ENCODE measurements around the gene PTGFRN.

PTGFRN gene

GRCh38 chr1:116982319-116983004 lies 72.7 kb downstream of the PTGFRN start:
- no peak for FAIRE-seq

GRCh38 chr1:116983112-116983511 lies 73.4 kb downstream of the PTGFRN start:
- FAIRE-seq: no peak

- no peak for FAIRE-seq
Measured at GRCh38 chr1:116983678-116984077, 74.0 kb downstream of the PTGFRN start.

- FAIRE-seq: no peak
Measured at GRCh38 chr1:116984406-116985160, 74.9 kb downstream of the PTGFRN start.

GRCh38 chr1:116986421-116987255 lies 76.9 kb downstream of the PTGFRN start:
- FAIRE-seq: no peak

GRCh38 chr1:116987256-116987555 lies 77.5 kb downstream of the PTGFRN start:
- FAIRE-seq: no peak

- no peak for FAIRE-seq
Measured at GRCh38 chr1:116988248-116988647, 78.5 kb downstream of the PTGFRN start.

GRCh38 chr1:116988908-116989307 lies 79.2 kb downstream of the PTGFRN start:
- no peak for FAIRE-seq

GRCh38 chr1:116989835-116990234 lies 80.1 kb downstream of the PTGFRN start:
- FAIRE-seq: no peak

GRCh38 chr1:116990612-116991151 lies 81.0 kb downstream of the PTGFRN start:
- no peak for FAIRE-seq

GRCh38 chr1:116991171-116991845 lies 81.6 kb downstream of the PTGFRN start:
- FAIRE-seq: no peak

GRCh38 chr1:116991918-116992317 lies 82.2 kb downstream of the PTGFRN start:
- no peak for FAIRE-seq

GRCh38 chr1:116993286-116993685 lies 83.6 kb downstream of the PTGFRN start:
- no peak for FAIRE-seq

- FAIRE-seq: no peak
Measured at GRCh38 chr1:116994411-116994810, 84.7 kb downstream of the PTGFRN start.

GRCh38 chr1:116997066-116997465 lies 87.3 kb downstream of the PTGFRN start:
- FAIRE-seq: no peak

- no peak for FAIRE-seq
Measured at GRCh38 chr1:116997636-116998035, 87.9 kb downstream of the PTGFRN start.

GRCh38 chr1:116999596-116999995 lies 89.9 kb downstream of the PTGFRN start:
- no peak for FAIRE-seq

GRCh38 chr1:117000142-117000541 lies 90.4 kb downstream of the PTGFRN start:
- no peak for FAIRE-seq

GRCh38 chr1:117001254-117001927 lies 91.7 kb downstream of the PTGFRN start, which contains the start of gene CD101:
CD101 (plus strand) TSS chr1:117001760; CDS start chr1:117001818, 58 bp downstream.
- FAIRE-seq: no peak

GRCh38 chr1:117003223-117003875 lies 93.6 kb downstream of the PTGFRN start:
- no peak for FAIRE-seq

- FAIRE-seq: no peak
Measured at GRCh38 chr1:117007719-117008013, 98.0 kb downstream of the PTGFRN start.

- FAIRE-seq: no peak
Measured at GRCh38 chr1:117008656-117009055, 98.9 kb downstream of the PTGFRN start.

Measured in G401.6 (cell line).